ENCODE data around the gene NFATC1.

NFATC1 gene

GRCh38 chr18:79458131-79458838 lies 62.6 kb downstream of the NFATC1 start:
- DNase-seq (ENCODE audit: low spot score), result peak; percentile 73

DNA sequence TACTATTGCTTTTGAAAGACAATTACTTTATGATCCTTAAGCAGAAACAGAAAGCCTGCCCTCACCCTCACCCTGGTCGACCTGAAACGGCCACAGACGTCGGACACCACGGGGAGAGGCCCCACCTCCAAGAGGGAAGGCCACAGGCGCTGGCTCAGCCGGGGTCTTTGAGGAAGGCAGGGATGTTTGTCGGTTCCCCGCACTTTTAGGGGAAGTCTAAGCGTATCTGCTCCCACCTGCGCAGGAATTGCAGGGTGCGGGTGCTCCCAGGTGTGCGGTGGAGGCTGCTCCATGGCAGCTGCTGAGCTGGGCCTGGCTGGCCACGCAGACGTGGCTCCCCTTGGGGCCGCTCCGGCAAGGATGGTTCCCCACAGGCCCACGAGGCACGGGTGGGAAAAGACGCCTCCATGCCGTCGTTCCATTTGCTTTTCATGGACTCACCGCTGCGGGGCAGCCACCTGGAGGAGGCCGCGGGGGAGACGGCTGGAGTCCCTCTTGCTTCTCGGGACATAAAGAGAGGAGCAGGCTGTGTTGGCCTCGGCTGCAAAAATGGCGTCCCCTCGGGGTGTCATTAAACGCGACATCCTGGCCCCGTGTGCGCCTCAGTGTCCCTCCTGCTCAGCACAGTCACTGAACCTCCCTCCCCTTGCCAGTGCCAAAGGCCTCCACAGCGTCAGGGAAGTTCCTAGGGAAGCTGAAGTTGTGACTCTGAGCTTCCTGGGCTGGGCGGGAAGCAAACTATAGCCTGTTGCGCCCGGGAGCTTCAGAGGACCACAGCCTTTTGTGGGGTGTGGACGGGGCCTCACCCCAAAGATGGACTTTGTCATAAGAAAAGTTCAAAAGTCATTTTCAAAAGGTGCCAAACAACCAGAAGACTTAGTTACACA lies 63.4 kb downstream of the NFATC1 start:
- DNase-seq (ENCODE audit: low spot score), result no peak

GRCh38 chr18:79459946-79460480 lies 64.3 kb downstream of the NFATC1 start:
- DNase-seq (ENCODE audit: low spot score), result no peak

- DNase-seq (ENCODE audit: low spot score), result no peak
Measured at GRCh38 chr18:79460481-79461300, 65.0 kb downstream of the NFATC1 start.

DNA sequence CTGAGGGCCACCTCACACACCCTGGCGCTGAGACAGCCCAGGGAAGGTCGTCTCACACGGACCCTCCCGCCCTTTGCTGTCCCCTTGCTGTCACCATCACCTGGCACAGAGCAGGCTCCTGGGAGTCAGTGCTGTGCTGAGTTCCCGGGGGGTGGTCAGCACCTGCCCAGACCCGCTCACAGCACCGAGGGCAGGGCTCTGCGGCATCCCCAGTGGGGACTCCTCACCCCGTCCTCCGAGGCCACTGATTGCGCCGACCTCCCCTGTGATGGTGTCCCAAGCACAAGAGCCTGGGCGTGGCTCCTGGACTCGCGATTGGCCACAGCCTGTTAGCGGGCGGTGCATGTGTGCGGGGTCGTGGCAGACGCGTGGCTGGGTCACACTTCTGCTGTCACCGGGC lies 65.9 kb downstream of the NFATC1 start:
- DNase-seq (ENCODE audit: low spot score), result no peak

- DNase-seq (ENCODE audit: low spot score), result no peak
Measured at GRCh38 chr18:79463424-79463960, 67.8 kb downstream of the NFATC1 start.

- DNase-seq (ENCODE audit: low spot score), result peak; percentile 38
Measured at GRCh38 chr18:79465392-79465991, 69.8 kb downstream of the NFATC1 start.

GRCh38 chr18:79466591-79466990 lies 70.9 kb downstream of the NFATC1 start:
- DNase-seq (ENCODE audit: low spot score), result no peak

DNA sequence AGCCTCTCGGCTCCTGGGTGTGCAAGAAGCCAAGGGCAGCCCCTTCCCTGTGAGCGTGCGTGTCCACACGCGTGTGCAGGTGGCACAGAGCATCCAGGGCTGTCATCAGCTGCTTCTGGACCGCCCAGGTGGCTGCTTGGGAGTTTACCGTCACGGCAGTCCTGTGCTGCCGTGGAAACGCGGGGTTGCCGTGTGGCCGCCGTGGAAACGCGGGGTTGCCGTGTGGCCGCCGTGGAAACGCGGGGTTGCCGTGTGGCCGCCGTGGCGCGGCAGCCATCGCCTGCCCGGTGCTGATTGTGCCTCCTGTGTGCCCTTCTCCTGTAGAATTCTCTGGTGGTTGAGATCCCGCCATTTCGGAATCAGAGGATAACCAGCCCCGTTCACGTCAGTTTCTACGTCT lies 71.4 kb downstream of the NFATC1 start:
- no peak for DNase-seq (ENCODE audit: low spot score)

DNA sequence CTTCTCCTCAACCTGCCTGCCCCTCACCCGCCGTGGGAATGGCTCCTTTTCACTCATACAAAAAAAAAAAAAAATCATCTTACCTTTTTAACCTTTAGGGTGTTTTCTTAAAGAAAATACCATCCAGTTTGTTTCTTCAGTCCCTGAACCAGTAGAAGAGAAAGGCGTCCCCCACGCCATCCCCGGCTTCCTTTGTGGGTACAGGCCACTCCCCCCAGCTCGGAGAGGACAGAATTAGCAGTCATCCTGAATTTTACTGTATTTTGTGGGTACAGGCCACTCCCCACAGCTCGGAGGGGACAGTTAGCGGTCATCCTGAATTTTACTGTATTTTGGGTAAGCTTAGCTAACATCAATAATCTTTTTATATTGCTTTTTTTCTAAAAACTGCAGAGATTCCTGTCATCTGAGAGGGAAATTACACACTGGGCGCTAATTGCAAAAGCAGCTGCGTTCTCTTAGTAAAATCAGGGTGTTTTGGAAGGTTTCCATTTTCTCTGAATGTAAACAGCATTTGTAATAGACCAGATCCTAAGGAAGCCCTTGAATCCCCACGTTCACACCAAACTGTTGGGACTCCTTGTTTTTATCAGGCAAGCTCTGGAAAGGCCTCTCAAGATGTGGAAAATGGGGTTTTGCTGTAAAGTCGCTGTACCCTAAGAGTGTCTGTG lies 72.5 kb downstream of the NFATC1 start:
- DNase-seq (ENCODE audit: low spot score), result no peak

DNA sequence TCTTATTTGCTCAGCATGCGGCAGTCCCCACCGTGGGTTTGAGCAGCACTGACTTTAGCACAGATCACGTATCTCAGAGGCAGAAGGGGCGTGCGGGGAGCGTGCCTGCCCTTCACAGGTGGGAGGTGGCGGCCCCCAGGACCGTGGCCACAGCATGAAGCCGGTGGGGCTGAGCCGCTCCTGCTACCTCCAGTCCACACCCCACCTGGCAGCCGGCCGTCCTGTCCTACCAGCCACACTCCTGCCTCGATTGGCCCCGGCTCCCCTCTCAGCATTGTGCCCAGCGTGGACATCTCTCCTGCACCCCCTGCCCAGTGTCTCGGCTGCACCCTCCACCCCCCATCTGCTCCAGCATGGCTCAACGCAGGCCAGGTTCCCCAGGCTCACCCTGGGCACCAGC lies 73.6 kb downstream of the NFATC1 start:
- DNase-seq (ENCODE audit: low spot score), result no peak

DNA sequence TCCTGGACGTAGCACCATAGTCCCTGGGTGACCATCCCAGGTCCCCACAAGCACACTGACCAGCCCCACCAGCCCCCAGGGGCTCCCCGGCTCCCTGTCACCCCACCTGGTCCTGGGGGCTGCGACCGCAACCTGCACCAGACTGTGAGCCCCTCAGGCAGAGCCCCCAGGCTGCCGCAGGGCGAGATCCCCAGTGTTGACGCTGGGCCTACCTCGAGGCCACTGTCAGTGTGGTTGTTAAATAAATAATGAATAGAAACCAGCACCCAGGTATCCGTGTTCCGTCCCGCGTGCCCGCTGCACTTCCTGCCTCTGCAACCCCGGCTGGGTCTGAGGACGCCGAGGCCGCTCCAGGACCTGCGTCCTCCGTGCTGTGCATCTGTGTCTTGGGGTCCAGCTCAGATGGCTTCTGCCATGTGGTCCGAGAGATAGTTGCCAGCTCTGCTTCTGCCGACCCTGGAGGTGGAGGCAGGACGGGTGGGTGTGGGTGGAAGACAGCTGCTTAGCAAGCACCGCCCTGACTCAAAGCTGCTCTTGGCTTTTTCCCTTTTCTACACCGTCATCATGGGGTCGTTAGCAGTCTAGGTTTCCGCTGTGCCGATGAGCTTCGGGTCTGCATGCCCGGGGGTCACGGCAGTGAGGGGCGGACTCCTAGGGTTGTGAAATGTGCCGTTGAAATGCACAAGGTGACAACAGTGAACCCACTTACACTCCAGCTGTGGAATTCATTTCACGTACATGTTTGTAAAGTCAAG lies 74.2 kb downstream of the NFATC1 start:
- DNase-seq (ENCODE audit: low spot score), result no peak

DNA sequence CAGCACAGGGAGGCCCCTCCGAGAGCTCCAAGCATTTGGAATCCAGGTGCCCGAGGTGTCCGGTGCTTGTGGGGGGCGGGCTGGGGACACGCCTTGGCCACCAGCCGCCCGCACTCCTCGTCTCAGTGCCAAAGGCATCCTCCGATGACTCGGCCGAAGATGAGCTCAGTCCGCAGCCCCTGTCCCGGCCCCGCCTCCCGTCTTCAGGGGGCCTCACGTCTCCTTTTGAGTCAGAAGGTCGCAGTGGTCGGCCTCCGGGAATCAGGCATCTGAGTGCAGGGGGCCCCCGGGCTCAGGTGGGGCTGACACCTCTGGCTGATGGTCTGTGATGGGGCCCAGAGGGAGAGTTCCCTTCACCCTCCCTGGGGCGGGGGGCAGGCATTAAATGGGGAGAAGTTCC lies 74.8 kb downstream of the NFATC1 start:
- DNase-seq (ENCODE audit: low spot score), result no peak

DNA sequence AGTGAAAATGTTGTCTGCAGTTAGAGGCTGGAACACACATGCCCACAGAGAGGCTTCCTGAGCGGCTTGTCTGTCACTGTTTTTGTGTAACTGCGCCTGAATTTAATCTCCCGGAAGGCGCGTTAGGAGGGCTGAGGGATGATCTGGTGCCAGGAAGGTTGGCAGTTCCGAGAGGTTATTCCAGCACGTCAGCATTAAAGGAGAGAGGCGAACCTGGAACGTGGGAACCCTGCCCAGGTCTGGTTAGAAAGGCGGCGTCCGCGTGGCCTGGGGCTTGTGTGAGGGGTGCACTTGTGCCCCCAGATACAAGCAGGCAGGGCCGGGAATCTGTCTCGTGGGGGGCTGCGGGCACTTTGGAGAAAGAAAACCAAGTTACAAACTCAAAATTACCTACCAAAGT lies 75.3 kb downstream of the NFATC1 start:
- no peak for DNase-seq (ENCODE audit: low spot score)

DNA sequence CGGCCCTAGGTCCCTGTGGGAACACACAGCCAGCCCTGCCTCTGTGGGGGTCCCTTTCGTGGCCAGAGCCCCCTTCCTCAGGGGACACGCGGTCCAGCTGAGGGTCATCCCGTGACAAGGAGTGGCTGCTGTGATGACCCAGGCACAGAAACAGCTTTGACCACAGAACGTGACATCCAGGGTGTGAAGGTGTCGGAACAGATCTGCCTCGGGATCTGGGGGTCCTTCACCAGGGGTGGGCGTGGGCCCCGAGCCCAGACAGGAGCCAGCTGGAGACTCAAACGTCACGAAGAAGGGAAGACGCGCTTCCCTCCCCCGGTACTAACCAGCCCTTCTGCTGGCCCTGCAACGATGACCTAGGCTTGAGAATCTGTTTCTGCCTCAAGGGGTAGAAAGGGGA lies 75.9 kb downstream of the NFATC1 start:
- DNase-seq (ENCODE audit: low spot score), result no peak

DNA sequence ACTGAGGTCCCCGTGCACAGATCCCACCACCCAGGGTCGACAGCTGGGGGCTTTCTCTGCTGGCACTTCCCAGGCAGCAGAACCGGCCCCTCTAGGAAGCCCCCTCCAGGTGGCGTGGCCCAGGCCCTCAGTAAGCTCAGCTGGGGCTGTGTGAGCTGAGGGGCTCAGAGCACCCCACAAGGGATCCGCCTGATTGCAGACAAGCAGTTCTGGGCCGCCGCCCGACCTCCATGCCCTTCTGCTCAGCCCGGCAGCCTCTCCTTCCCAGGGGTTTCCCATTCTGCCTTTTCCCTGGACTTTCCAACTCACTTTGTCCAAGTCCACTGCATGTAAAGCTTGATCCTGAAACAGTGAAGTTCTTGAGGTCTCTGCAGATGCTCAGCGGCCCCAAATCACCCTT lies 76.4 kb downstream of the NFATC1 start:
- no peak for DNase-seq (ENCODE audit: low spot score)

- DNase-seq (ENCODE audit: low spot score), result no peak
Measured at GRCh38 chr18:79472946-79473345, 77.2 kb downstream of the NFATC1 start.

DNA sequence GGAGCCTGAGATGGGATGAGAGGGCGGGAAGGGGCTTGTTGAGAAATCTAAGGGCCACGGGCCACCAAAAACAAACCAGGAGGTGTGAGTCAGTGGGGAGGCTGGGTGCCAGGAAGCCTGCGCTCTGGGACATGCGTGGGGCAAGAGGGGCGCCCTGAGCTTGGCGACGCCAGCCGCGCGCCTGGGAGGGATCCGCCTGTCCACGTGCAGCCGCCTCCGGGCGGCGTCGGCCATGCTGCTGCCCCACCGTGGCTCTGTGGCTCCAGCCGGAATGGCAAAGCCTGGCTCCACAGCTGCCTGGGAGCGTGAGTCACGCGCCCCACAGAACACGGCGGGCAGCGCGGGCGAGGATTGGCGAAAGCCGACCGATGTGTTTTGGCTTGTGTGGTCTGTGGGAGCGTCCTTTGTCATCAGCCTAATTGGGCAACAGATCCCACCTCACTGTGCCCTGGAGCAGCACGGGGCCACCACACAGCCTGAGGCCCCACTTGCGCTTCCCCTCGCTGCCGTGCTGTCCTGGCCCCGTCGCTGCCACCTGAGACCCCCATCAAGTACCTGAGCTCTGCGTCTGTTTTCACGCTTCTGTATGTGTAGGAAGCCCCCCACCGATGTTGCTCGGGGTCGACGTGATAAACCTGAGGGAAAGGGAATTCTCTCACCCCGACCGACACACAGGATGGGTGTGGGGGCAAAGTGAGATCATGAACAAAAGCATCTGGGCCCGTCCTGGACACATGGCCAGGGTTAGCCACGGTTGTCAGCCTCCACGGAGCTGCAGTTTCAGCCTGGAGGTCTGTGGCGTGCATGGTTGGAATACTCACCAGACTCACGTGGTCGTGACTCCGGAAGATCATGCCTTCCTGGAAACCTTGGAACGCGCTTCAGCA lies 80.5 kb downstream of the NFATC1 start:
- DNase-seq (ENCODE audit: low spot score), result no peak

- no peak for DNase-seq (ENCODE audit: low spot score)
Measured at GRCh38 chr18:79476918-79477571, 81.3 kb downstream of the NFATC1 start.

All from kidney tubule cell (primary cell).